ENCODE measurements around the gene DLL1.

DLL1 gene

GRCh38 chr6:170301184-170301583 is 10.3 kb upstream of the DLL1 start:
- Mint-ChIP-seq H3K4me1 (ENCODE audit: low read depth) (no peaks in the 10 kb centered on the region), H3K9me3 (peaks cover 4% of the 10 kb centered on the region), H3K27me3 (ENCODE audit: low read depth) (peaks cover 74% of the 10 kb centered on the region), H3K36me3 (ENCODE audit: low read depth) (peaks cover 3% of the 10 kb centered on the region), H3K27ac (no peak overlapping the region), H3K4me3 (no peak overlapping the region)

GRCh38 chr6:170298688-170299087 is 7.8 kb upstream of the DLL1 start:
- Mint-ChIP-seq H3K27ac (no peak overlapping the region), H3K4me3 (no peak overlapping the region), H3K9me3 (peaks cover 4% of the 10 kb centered on the region), H3K27me3 (ENCODE audit: low read depth) (peaks cover 83% of the 10 kb centered on the region), H3K4me1 (ENCODE audit: low read depth) (no peaks in the 10 kb centered on the region), H3K36me3 (ENCODE audit: low read depth) (peaks cover 3% of the 10 kb centered on the region)

DNA sequence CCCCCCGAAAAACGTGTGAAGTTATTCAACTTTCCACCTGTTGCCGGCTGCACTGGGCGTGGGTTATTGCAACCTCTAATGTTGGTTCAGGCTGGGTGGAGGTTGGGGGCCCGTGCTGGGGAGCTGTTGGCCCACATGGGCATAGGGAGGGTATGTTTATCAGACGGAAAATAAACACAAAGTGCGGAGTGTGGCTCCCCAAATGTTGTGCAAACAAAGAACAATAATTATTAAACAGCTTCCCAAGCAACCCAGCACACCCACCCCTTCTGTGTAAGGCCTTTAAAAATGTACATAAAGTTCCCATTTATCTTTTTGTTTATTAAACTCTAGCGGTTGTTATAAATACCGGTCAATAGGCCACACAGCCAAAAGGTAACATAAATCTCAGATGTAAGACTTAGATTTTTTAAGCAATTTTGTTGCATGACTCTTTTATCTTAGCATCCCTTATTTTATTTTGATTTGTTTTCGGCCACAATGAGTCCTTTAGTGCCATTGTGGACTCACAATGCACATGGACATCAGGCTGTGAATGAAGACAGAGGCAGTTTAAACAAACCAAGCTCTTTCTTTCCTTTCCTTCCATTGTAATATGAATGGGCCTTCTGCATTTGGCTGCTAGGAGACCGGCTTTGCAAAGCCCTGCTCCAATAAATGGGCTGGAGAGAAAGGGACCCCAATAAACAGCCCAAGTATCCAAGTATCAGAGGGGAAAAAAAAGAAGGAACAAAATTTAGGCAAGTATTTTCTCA is 6.9 kb upstream of the DLL1 start:
- Mint-ChIP-seq H3K4me1 (ENCODE audit: low read depth) (peaks cover 5% of the 10 kb centered on the region), H3K27ac (no peak overlapping the region), H3K36me3 (ENCODE audit: low read depth) (peaks cover 3% of the 10 kb centered on the region), H3K27me3 (ENCODE audit: low read depth) (peaks cover 84% of the 10 kb centered on the region), H3K9me3 (peaks cover 4% of the 10 kb centered on the region), H3K4me3 (no peak overlapping the region)

GRCh38 chr6:170296746-170297575 is 6.1 kb upstream of the DLL1 start:
- Mint-ChIP-seq H3K36me3 (ENCODE audit: low read depth) (peaks cover 3% of the 10 kb centered on the region), H3K4me1 (ENCODE audit: low read depth) (peaks cover 13% of the 10 kb centered on the region), H3K27ac (no peak overlapping the region), H3K9me3 (peaks cover 4% of the 10 kb centered on the region), H3K27me3 (ENCODE audit: low read depth) (peaks cover 86% of the 10 kb centered on the region), H3K4me3 (no peak overlapping the region)

- Mint-ChIP-seq H3K4me1 (ENCODE audit: low read depth) (peaks cover 16% of the 10 kb centered on the region), H3K27me3 (ENCODE audit: low read depth) (peaks cover 86% of the 10 kb centered on the region), H3K36me3 (ENCODE audit: low read depth) (peaks cover 2% of the 10 kb centered on the region), H3K9me3 (peaks cover under 1% of the 10 kb centered on the region), H3K27ac (no peak overlapping the region), H3K4me3 (no peak overlapping the region)
Observed at GRCh38 chr6:170296423-170296745, 5.5 kb upstream of the DLL1 start.

DNA sequence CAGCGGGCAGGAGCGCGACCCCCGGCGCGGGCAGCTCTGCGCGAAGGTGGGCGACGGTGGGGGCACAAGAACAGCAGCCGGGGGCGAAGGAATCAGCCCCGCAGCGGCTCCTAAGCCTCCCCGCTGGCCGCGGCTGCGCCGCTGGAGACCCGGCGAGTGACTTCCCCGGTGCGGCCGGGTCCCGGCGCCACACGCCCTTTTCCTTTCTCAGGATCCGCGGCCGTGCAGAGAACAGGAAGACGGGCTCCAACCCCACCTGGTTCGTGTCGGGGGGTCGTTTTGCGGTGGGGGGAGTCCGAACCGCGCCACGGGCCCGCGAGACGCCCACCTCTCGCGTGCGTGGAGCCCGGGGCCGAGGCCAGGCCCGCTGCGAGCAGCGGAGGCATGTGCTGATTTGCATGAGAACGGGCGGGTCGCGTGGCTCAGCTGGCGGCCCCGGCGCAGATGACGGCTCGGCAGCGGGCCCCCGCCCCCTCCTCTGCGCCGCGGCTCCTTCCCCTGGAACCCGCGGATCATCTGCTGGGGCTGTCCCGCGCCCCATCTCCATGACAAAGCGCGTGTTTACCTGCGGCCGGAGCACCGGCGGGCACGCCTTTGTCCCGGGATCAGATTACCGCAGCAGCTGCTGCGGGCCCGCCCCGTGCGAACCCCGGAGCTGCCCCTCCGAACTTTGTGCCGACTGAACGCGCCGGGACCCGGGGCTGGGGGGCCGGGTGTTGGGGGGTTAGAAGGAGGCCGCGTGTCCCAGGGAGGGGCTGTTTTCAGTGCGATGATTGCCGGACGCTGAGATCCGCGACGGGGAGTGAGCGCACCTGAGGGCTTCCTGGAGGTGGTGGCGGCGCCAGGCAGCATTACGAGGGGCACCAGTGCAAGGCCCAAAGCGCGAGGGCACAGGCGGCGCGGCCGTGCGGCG is 4.9 kb upstream of the DLL1 start:
- H3K27ac Mint-ChIP-seq, result peak overlapping the region; percentile 55
- H3K36me3 Mint-ChIP-seq (ENCODE audit: low read depth), result peaks cover 2% of the 10 kb centered on the region
- no peaks in the 10 kb centered on the region for H3K9me3 Mint-ChIP-seq
- H3K27me3 Mint-ChIP-seq (ENCODE audit: low read depth), result peaks cover 87% of the 10 kb centered on the region
- H3K4me1 Mint-ChIP-seq (ENCODE audit: low read depth), result peaks cover 16% of the 10 kb centered on the region
- peak overlapping the region; percentile 72 for H3K4me3 Mint-ChIP-seq

DNA sequence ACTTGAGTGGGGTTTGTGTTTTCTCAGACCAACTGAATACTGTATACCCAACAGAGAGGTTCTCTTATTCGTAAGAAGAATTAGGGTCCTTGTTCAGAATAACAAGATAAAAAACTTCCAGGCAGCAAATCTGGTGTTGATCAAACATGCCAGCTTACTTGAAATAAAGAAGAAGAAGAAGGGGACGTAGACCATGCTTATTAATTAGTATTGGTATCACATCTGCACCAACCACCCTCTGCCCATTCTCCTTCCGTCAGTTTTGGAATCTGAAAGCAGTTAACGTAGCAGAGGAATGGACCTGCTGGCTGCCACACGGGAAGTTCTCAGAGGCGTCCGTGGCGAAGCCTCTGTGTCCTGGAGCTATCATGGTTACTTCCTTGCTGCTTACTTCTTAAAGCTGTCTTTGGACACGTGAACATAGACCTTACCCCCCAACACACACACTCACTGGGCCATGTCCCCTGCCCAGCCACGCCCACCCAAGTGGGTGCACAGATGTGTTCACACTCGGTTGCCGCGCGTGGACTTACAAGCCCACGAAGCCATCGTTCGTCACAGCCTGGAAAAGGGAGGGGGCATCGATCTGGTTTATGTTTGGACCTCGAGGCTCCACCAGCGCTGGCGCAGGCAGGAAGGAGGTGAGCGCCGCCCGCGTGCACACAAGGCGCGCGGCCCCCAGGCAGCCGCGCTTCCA is 4.1 kb upstream of the DLL1 start:
- peaks cover 2% of the 10 kb centered on the region for H3K36me3 Mint-ChIP-seq (ENCODE audit: low read depth)
- H3K4me1 Mint-ChIP-seq (ENCODE audit: low read depth), result peaks cover 20% of the 10 kb centered on the region
- peak overlapping the region; percentile 32 for H3K4me3 Mint-ChIP-seq
- peaks cover 88% of the 10 kb centered on the region for H3K27me3 Mint-ChIP-seq (ENCODE audit: low read depth)
- H3K9me3 Mint-ChIP-seq, result no peaks in the 10 kb centered on the region
- no peak overlapping the region for H3K27ac Mint-ChIP-seq

DNA sequence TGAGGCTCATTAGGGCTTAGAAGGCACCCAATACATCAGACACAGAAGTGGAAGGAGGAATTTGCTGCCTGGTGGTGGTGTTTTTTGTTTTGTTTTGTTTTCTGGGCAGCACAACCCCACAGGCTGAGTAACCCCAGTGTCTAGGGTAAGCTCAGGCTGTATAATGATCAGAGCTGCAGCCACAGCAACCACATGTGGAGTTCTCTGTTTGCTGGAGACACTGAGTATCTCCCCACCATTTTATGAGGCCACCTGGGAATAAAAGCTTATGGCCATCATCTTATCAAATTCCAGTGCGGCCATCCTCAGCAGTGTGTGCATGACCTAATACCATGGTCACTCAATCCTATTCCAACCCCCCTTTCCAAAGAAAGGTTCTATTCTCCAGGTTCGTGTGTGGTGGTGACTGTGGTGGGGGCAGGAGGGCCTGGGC is 3.4 kb upstream of the DLL1 start:
- peaks cover 20% of the 10 kb centered on the region for H3K4me1 Mint-ChIP-seq (ENCODE audit: low read depth)
- H3K9me3 Mint-ChIP-seq, result no peaks in the 10 kb centered on the region
- H3K36me3 Mint-ChIP-seq (ENCODE audit: low read depth), result peaks cover 2% of the 10 kb centered on the region
- H3K27ac Mint-ChIP-seq, result no peak overlapping the region
- H3K4me3 Mint-ChIP-seq, result no peak overlapping the region
- H3K27me3 Mint-ChIP-seq (ENCODE audit: low read depth), result peaks cover 82% of the 10 kb centered on the region

- Mint-ChIP-seq H3K27me3 (ENCODE audit: low read depth) (peaks cover 80% of the 10 kb centered on the region), H3K4me3 (no peak overlapping the region), H3K36me3 (ENCODE audit: low read depth) (peaks cover 2% of the 10 kb centered on the region), H3K9me3 (no peaks in the 10 kb centered on the region), H3K27ac (no peak overlapping the region), H3K4me1 (ENCODE audit: low read depth) (peaks cover 24% of the 10 kb centered on the region)
Observed at GRCh38 chr6:170293341-170294231, 2.7 kb upstream of the DLL1 start.

- H3K27ac Mint-ChIP-seq, result peak overlapping the region; percentile 39
- peak overlapping the region; percentile 46 for H3K4me3 Mint-ChIP-seq
- peaks cover 26% of the 10 kb centered on the region for H3K4me1 Mint-ChIP-seq (ENCODE audit: low read depth)
- H3K27me3 Mint-ChIP-seq (ENCODE audit: low read depth), result peaks cover 80% of the 10 kb centered on the region
- peaks cover 6% of the 10 kb centered on the region for H3K36me3 Mint-ChIP-seq (ENCODE audit: low read depth)
- H3K9me3 Mint-ChIP-seq, result no peaks in the 10 kb centered on the region
Observed at GRCh38 chr6:170292407-170293158, 1.7 kb upstream of the DLL1 start.

GRCh38 chr6:170292111-170292406 is 1.2 kb upstream of the DLL1 start:
- H3K36me3 Mint-ChIP-seq (ENCODE audit: low read depth), result peaks cover 6% of the 10 kb centered on the region
- H3K9me3 Mint-ChIP-seq, result no peaks in the 10 kb centered on the region
- H3K4me1 Mint-ChIP-seq (ENCODE audit: low read depth), result peaks cover 26% of the 10 kb centered on the region
- peak overlapping the region; percentile 39 for H3K27ac Mint-ChIP-seq
- H3K4me3 Mint-ChIP-seq, result peak overlapping the region; percentile 88
- H3K27me3 Mint-ChIP-seq (ENCODE audit: low read depth), result peaks cover 80% of the 10 kb centered on the region

DNA sequence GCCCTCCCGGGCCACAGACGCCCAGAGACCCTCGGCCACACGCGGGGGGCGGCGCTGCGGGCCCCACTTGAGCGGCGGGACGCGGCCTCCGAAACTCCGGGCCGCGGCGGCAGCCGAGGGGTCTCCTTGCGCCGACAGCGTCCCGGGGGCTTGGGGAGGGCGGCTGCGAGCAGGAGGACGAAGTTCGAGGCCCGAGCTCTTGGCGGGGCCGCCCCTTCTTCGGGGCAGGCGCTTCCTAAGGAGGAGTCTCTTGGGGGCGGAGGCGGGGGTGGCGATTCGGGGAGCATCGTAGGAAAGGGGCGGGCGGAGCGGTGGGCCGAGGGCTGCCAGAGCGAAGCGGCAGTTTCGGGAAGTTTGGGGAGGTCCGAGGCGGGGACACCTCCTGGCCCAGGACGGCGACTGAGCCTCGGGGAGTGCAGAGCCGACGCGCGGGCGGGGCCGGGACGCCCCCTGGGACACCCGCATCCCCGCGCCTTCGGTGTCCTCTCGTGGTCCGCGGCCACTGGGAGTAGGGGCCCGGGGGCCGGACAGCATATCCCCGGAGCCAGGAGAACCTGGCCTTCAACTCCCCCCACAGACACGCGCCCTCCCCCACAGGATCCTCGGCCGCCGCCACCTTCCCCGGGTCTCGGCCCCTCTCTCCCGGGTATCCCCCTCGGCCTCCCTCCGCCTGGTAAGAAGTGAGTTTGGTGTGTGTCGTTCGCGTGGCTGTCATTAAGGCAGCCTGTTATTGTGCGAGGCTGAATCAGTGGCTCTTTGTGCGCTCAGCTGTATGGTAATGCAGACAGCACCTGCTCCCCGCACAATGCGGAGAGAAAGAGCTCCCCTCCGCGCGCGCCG is 613 bp upstream of the DLL1 start:
- Mint-ChIP-seq H3K27me3 (ENCODE audit: low read depth) (peaks cover 86% of the 10 kb centered on the region), H3K4me1 (ENCODE audit: low read depth) (peaks cover 26% of the 10 kb centered on the region), H3K36me3 (ENCODE audit: low read depth) (peaks cover 6% of the 10 kb centered on the region), H3K9me3 (no peaks in the 10 kb centered on the region), H3K4me3 (peak overlapping the region; percentile 88), H3K27ac (peak overlapping the region; percentile 31)
